ENCODE data around the gene CPLX4. TPM values are rescaled to one million over a fixed set of nuclear protein-coding genes. Genes with fewer than 3 reads are reported as not detected.

Gene CPLX4
- total and polyA plus RNA-seq, 2 experiments from 2014 or later: not detected

DNA sequence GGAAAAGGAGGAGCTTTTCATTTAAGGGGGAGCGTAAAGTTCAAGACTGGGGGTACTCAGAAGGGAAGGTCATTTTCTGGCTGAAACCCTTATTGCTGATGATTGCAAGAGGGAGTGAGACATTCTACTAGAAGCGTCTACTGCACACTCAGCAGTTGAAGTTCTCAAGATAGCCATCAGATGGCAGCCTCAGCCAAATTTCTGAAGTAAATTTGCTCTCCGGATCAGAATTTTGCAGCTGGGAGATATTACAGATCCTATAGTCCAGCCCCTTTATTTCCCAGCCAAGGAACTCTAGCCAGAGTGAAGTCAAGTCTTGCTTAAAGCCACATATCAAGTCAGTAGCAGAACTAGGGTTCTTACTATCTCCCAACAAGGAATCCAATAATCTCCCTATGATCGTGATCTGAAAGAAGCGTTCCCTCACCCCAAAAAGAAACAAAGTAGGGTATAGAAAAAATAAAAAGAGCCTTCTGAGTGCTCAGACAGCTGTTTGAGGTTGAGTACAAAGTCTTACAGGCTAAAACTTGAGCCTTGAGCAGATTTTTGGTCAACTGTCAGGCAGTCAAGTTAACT lies 69.2 kb downstream of the CPLX4 start:
- Histone ChIP-seq H3K36me3 (ENCODE audit: low read depth) (no peaks in the 10 kb centered on the region), H3K4me3 (no peak overlapping the region), H3K9me2 (ENCODE audit: insufficient read depth) (no peaks in the 10 kb centered on the region), H3K79me2 (ENCODE audit: insufficient read depth) (no peaks in the 10 kb centered on the region), H3F3A (ENCODE audit: insufficient read depth) (no peaks in the 10 kb centered on the region), H3K27ac (no peak overlapping the region), H3K4me2 (ENCODE audit: unreplicated experiment) (no peak overlapping the region), H4K20me1 (ENCODE audit: insufficient read depth) (no peaks in the 10 kb centered on the region), H3K9ac (no peak overlapping the region), H2AFZ (no peak overlapping the region), H3K27me3 (replicated peaks; ENCODE audit: insufficient read depth) (peaks cover 55% of the 10 kb centered on the region), H3K9me3 (ENCODE audit: low read depth) (no peaks in the 10 kb centered on the region), H3K4me1 (ENCODE audit: insufficient read depth) (peaks cover 3% of the 10 kb centered on the region; the same call in 1 of the 2 replicates)
- no peak for TF ChIP-seq EZH2phosphoT487 (IDR thresholded peaks at IDR 0.05; ENCODE audit: insufficient read depth, low read depth)
- TF ChIP-seq EZH2 (IDR thresholded peaks at IDR 0.05; ENCODE audit: insufficient read depth, poor library complexity, severe bottlenecking): no peak
- in situ Hi-C loops (cut with MboI): loop anchor here (25.0 kb wide), 1 partner anchor 563 kb away; no protein-coding TSS in a partner anchor
- peak; percentile 90 for DNase-seq
- 3 to 9% methylated on average over 5 of the region's 5 CpGs for WGBS, 2 experiments (ENCODE audit: low coverage in 1 of 2, low lambda C conversion rate in 2 of 2, missing lambda C conversion rate in 2 of 2)

DNA sequence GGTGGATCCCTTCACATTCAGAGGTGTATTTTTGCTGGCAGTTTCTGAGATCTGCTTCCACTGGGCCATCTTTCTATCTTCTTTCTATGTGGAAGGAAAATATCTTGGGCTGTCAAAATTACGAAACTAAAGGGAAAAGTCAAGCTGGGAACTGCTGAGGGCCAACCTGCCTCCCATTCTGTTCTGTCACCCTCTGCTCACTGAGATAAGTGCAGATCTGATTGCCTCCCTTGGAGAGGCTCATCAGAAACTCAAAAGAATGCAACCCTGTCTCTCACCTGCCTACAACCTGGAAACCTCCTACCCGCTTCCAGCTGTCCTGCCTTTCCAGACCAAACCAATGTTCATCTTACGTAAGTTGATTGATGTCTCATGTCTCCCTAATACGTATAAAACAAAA lies 71.7 kb downstream of the CPLX4 start:
- Histone ChIP-seq H3K36me3 (ENCODE audit: low read depth) (no peaks in the 10 kb centered on the region), H3K27me3 (replicated peaks; ENCODE audit: insufficient read depth) (peaks cover 47% of the 10 kb centered on the region), H3K79me2 (ENCODE audit: insufficient read depth) (no peaks in the 10 kb centered on the region), H3K9me2 (ENCODE audit: insufficient read depth) (no peaks in the 10 kb centered on the region), H2AFZ (no peak overlapping the region), H3F3A (ENCODE audit: insufficient read depth) (no peaks in the 10 kb centered on the region), H3K4me1 (ENCODE audit: insufficient read depth) (peaks cover 3% of the 10 kb centered on the region; the same call in 1 of the 2 replicates), H3K4me2 (ENCODE audit: unreplicated experiment) (no peak overlapping the region), H3K9me3 (ENCODE audit: low read depth) (no peaks in the 10 kb centered on the region), H3K27ac (no peak overlapping the region), H3K4me3 (no peak overlapping the region), H3K9ac (no peak overlapping the region), H4K20me1 (ENCODE audit: insufficient read depth) (no peaks in the 10 kb centered on the region)
- DNase-seq: no peak
- in situ Hi-C loops (cut with MboI): loop anchor here (25.0 kb wide), 1 partner anchor 566 kb away; no protein-coding TSS in a partner anchor
- no peak for TF ChIP-seq EZH2 (IDR thresholded peaks at IDR 0.05; ENCODE audit: insufficient read depth, poor library complexity, severe bottlenecking)
- TF ChIP-seq EZH2phosphoT487 (IDR thresholded peaks at IDR 0.05; ENCODE audit: insufficient read depth, low read depth): no peak
- 78 to 88% methylated on average over 4 of the region's 4 CpGs for WGBS, 2 experiments (ENCODE audit: low coverage in 1 of 2, low lambda C conversion rate in 2 of 2, missing lambda C conversion rate in 2 of 2)

Other genes with a start within 250 kb of the CPLX4 start
- gene SEC11C, start 178.8 kb downstream of the CPLX4 start, total RNA-seq (2014; rRNA removed; shearing (Covaris generic)): 7.7 and 16.7 TPM in 2 replicates
- 62.0 and 63.9 TPM in 2 replicates for gene SEC11C, start 178.8 kb downstream of the CPLX4 start, polyA plus RNA-seq (2016; fragmentation: Nextera tagmentation; extraction: Ambion mirVana)
- not detected in 2 replicates for gene GRP, start 98.5 kb downstream of the CPLX4 start, total RNA-seq (2014; rRNA removed; shearing (Covaris generic))
- gene GRP, start 98.5 kb downstream of the CPLX4 start, polyA plus RNA-seq (2016; fragmentation: Nextera tagmentation; extraction: Ambion mirVana): not detected in 2 replicates
- gene RAX, start 45.2 kb downstream of the CPLX4 start, total RNA-seq (2014; rRNA removed; shearing (Covaris generic)): not detected in 2 replicates
- gene RAX, start 45.2 kb downstream of the CPLX4 start, polyA plus RNA-seq (2016; fragmentation: Nextera tagmentation; extraction: Ambion mirVana): not detected in 2 replicates
- gene LMAN1, start 40.6 kb upstream of the CPLX4 start, total RNA-seq (2014; rRNA removed; shearing (Covaris generic)): 166 and 193 TPM in 2 replicates
- gene LMAN1, start 40.6 kb upstream of the CPLX4 start, polyA plus RNA-seq (2016; fragmentation: Nextera tagmentation; extraction: Ambion mirVana): 120 and 127 TPM in 2 replicates